SK-N-SH treated with all-trans-retinoic acid at 6 μM for 48 hours (cell line): ENCODE results near the gene CDK12.
"Not testable (repeated sequence)": the region's sequence is repeated elsewhere in the genome, so short reads cannot be mapped to it uniquely, and the experiment has no call there.

Experiments used
- ARNTL ChIP-seq: fragments of 450-650 bp; formaldehyde crosslinking; IDR thresholded peaks from 2 replicates; pipeline ENCODE4 v1.5.0; 2020; ENCODE audit warnings: low read depth, mild to moderate bottlenecking, moderate library complexity, borderline replicate concordance
- GLIS3 ChIP-seq: fragments of 250-450 bp; sonication (Bioruptor Pico); IDR thresholded peaks from 2 replicates; pipeline ENCODE4 v1.5.0; 2020; ENCODE audit warnings: mild to moderate bottlenecking, moderate library complexity
- PPARA ChIP-seq: fragments of 250-450 bp; sonication (Bioruptor Pico); IDR thresholded peaks from 2 replicates; pipeline ENCODE4 v1.5.0; 2020; ENCODE audit warnings: mild to moderate bottlenecking, borderline replicate concordance
- RARB ChIP-seq: fragments of 250-450 bp; sonication (Bioruptor Pico); IDR thresholded peaks from 2 replicates; pipeline ENCODE4 v1.8.0; 2021; ENCODE audit warnings: mild to moderate bottlenecking, moderate library complexity
- TCF4 ChIP-seq: fragments of 250-450 bp; sonication (Bioruptor Pico); IDR thresholded peaks from 2 replicates; pipeline ENCODE4 v1.8.0; 2021; ENCODE audit warnings: mild to moderate bottlenecking, moderate library complexity, borderline replicate concordance
- TOX ChIP-seq: fragments of 250-450 bp; sonication (Bioruptor Pico); IDR thresholded peaks from 2 replicates; pipeline ENCODE4 v1.8.0; 2021; ENCODE audit warnings: mild to moderate bottlenecking, moderate library complexity, borderline replicate concordance
- ZFP3 ChIP-seq: fragments of 250-450 bp; sonication (Bioruptor Pico); IDR thresholded peaks from 2 replicates; pipeline ENCODE4 v1.5.0; 2020; ENCODE audit warnings: mild to moderate bottlenecking, moderate library complexity
- ZFP30 ChIP-seq: fragments of 450-650 bp; formaldehyde crosslinking; IDR thresholded peaks from 2 replicates; pipeline ENCODE4 v1.5.0; 2022; ENCODE audit warnings: mild to moderate bottlenecking, moderate library complexity
- ZNF565 ChIP-seq: fragments of 450-650 bp; formaldehyde crosslinking; conservative IDR thresholded peaks from 2 replicates; pipeline ENCODE4 v1.5.0; 2020; ENCODE audit warnings: low read depth, mild to moderate bottlenecking, moderate library complexity
- ZNF8 ChIP-seq: fragments of 450-650 bp; formaldehyde crosslinking; IDR thresholded peaks from 2 replicates; pipeline ENCODE4 v1.5.0; 2020; ENCODE audit warnings: mild to moderate bottlenecking, moderate library complexity
- TF ChIP-seq, protein P1 (sequence below): fragments of 250-450 bp; sonication (Bioruptor Pico); IDR thresholded peaks from 2 replicates; pipeline ENCODE4 v1.8.0; 2021; ENCODE audit warnings: low read depth, mild to moderate bottlenecking, moderate library complexity, borderline replicate concordance
- TF ChIP-seq, protein P2 (sequence below): fragments of 250-450 bp; sonication (Bioruptor Pico); IDR thresholded peaks from 2 replicates; pipeline ENCODE4 v1.5.0; 2020; ENCODE audit warnings: mild to moderate bottlenecking, moderate library complexity
- TF ChIP-seq, protein P3 (sequence below): fragments of 250-450 bp; sonication (Bioruptor Pico); IDR thresholded peaks from 2 replicates; pipeline ENCODE4 v1.5.1; 2020; ENCODE audit warnings: low read depth, mild to moderate bottlenecking, moderate library complexity

DNA sequence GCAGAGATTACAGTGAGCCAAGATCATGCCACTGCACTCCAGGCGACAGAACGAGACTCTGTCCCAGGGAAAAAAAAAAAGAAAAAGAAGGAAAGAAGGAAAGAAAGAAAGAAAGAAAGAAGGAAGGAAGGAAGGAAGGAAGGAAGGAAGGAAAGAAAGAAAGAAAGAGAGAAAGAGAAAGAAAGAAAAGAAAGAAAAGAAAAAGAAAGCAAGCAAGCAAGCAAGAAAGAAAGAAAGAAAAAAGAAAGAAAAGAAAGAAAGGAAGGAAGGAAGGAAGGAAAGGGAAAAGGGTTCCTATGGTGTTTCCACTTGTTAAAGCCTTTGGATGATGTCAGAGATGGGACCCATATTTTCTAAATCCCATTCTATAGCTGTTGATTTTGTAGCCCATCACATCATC is 21.4 kb upstream of the CDK12 start:
- not testable (repeated sequence) for TF ChIP-seq RARB (CRISPR knock-in tag); ZFP3 (CRISPR knock-in tag); ZFP30; ARNTL; ZNF565 (CRISPR knock-in tag); TOX (CRISPR knock-in tag); TCF4 (CRISPR knock-in tag); GLIS3 (CRISPR knock-in tag); PPARA (CRISPR knock-in tag); ZNF8 (CRISPR knock-in tag)
- TF ChIP-seq, protein P1, sequence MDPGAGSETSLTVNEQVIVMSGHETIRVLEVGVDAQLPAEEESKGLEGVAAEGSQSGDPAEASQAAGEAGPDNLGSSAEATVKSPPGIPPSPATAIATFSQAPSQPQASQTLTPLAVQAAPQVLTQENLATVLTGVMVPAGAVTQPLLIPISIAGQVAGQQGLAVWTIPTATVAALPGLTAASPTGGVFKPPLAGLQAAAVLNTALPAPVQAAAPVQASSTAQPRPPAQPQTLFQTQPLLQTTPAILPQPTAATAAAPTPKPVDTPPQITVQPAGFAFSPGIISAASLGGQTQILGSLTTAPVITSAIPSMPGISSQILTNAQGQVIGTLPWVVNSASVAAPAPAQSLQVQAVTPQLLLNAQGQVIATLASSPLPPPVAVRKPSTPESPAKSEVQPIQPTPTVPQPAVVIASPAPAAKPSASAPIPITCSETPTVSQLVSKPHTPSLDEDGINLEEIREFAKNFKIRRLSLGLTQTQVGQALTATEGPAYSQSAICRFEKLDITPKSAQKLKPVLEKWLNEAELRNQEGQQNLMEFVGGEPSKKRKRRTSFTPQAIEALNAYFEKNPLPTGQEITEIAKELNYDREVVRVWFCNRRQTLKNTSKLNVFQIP (CRISPR knock-in tag): not testable (repeated sequence)
- TF ChIP-seq, protein P2, sequence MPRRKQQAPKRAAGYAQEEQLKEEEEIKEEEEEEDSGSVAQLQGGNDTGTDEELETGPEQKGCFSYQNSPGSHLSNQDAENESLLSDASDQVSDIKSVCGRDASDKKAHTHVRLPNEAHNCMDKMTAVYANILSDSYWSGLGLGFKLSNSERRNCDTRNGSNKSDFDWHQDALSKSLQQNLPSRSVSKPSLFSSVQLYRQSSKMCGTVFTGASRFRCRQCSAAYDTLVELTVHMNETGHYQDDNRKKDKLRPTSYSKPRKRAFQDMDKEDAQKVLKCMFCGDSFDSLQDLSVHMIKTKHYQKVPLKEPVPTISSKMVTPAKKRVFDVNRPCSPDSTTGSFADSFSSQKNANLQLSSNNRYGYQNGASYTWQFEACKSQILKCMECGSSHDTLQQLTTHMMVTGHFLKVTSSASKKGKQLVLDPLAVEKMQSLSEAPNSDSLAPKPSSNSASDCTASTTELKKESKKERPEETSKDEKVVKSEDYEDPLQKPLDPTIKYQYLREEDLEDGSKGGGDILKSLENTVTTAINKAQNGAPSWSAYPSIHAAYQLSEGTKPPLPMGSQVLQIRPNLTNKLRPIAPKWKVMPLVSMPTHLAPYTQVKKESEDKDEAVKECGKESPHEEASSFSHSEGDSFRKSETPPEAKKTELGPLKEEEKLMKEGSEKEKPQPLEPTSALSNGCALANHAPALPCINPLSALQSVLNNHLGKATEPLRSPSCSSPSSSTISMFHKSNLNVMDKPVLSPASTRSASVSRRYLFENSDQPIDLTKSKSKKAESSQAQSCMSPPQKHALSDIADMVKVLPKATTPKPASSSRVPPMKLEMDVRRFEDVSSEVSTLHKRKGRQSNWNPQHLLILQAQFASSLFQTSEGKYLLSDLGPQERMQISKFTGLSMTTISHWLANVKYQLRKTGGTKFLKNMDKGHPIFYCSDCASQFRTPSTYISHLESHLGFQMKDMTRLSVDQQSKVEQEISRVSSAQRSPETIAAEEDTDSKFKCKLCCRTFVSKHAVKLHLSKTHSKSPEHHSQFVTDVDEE (CRISPR knock-in tag): not testable (repeated sequence)
- TF ChIP-seq, protein P3, sequence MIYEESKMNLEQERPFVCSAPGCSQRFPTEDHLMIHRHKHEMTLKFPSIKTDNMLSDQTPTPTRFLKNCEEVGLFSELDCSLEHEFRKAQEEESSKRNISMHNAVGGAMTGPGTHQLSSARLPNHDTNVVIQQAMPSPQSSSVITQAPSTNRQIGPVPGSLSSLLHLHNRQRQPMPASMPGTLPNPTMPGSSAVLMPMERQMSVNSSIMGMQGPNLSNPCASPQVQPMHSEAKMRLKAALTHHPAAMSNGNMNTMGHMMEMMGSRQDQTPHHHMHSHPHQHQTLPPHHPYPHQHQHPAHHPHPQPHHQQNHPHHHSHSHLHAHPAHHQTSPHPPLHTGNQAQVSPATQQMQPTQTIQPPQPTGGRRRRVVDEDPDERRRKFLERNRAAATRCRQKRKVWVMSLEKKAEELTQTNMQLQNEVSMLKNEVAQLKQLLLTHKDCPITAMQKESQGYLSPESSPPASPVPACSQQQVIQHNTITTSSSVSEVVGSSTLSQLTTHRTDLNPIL: not testable (repeated sequence)
